Activated naive CD8-positive, alpha-beta T cell treated with anti-CD3 and anti-CD28 coated beads for 36 hours (primary cell): ENCODE results near the gene GPATCH11. TPM values are rescaled to one million over a fixed set of nuclear protein-coding genes. Genes with fewer than 3 reads are reported as not detected.

Source experiments
- DNase-seq: peaks from one replicate; pipeline ENCODE4 v3.0.0; 2021
- H3K27ac Mint-ChIP-seq: one replicate; pipeline ENCODE4 v1.8.0; 2022; ENCODE audit warnings: mild to moderate bottlenecking, moderate library complexity, mixed read lengths
- H3K27me3 Mint-ChIP-seq: one replicate; pipeline ENCODE4 v1.8.0; 2022; ENCODE audit warnings: mild to moderate bottlenecking, mixed read lengths
- H3K36me3 Mint-ChIP-seq: one replicate; pipeline ENCODE4 v1.8.0; 2021; ENCODE audit warnings: mild to moderate bottlenecking, mixed read lengths
- H3K4me1 Mint-ChIP-seq: one replicate; pipeline ENCODE4 v1.8.0; 2021; ENCODE audit warnings: mixed read lengths
- H3K4me3 Mint-ChIP-seq: one replicate; pipeline ENCODE4 v1.8.0; 2022; ENCODE audit warnings: mild to moderate bottlenecking, moderate library complexity, mixed read lengths
- H3K9me3 Mint-ChIP-seq: one replicate; pipeline ENCODE4 v1.8.0; 2022; ENCODE audit warnings: mixed read lengths
- total RNA-seq, 2 experiments: library from RNA; stranded (reverse); gene quantifications; one replicate each; pipeline ENCODE4 v1.2.3, GENCODE V29; 2021

The GPATCH11 gene
- 10 to 100 TPM; 12.5 to 14.6 TPM for total RNA-seq

- DNase-seq: peak; percentile 93
- no peak within 1 kb of the TSS for H3K4me3 Mint-ChIP-seq
- H3K27ac Mint-ChIP-seq: no peak within 1 kb of the TSS
- H3K9me3 Mint-ChIP-seq: peaks cover 2% of the 10 kb centered on the region
- peaks cover 33% of the 10 kb centered on the region for H3K36me3 Mint-ChIP-seq
- no peaks in the 10 kb centered on the region for H3K27me3 Mint-ChIP-seq
- peaks cover 42% of the 10 kb centered on the region for H3K4me1 Mint-ChIP-seq
Observed at GRCh38 chr2:37083873-37084794, at the start of gene GPATCH11, which contains the start of gene HEATR5B. Gene GPATCH11, plus strand, starts transcription at chr2:37084518. Its CDS starts 3,864 bp downstream, at chr2:37088382. Gene HEATR5B, minus strand, starts transcription at chr2:37084372. Its CDS starts 958 bp downstream, at chr2:37083414.

DNA sequence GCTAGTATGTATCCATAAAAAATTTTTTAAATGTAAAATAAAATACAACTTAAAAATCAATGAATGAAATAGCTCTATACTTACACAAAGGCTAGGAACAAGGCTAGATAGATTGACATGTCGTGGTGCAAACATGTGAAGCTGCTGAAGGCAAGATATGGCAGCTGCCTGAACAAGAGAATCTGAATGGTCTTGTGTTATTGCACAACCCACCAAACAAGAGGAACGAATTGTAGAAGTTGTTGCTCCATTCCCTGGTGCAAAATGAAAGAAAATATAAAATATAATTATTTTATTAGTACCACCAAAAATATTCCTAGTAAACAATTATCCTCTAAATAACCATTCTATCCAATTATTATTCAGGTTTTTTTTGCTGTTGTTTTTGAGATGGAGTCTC, 46.5 kb upstream of the GPATCH11 start:
- H3K27me3 Mint-ChIP-seq: no peaks in the 10 kb centered on the region
- peaks cover 8% of the 10 kb centered on the region for H3K36me3 Mint-ChIP-seq
- no peaks in the 10 kb centered on the region for H3K4me1 Mint-ChIP-seq

GRCh38 chr2:37039580-37039979, 44.7 kb upstream of the GPATCH11 start:
- no peak overlapping the region for H3K4me3 Mint-ChIP-seq
- H3K9me3 Mint-ChIP-seq: no peaks in the 10 kb centered on the region
- DNase-seq: no peak
- H3K27ac Mint-ChIP-seq: no peak overlapping the region
- peaks cover 8% of the 10 kb centered on the region for H3K36me3 Mint-ChIP-seq
- no peaks in the 10 kb centered on the region for H3K4me1 Mint-ChIP-seq
- H3K27me3 Mint-ChIP-seq: no peaks in the 10 kb centered on the region

More for the DNA sequence above, 46.5 kb upstream of the GPATCH11 start:
- Mint-ChIP-seq H3K4me3 (no peak overlapping the region), H3K27ac (no peak overlapping the region), H3K9me3 (no peaks in the 10 kb centered on the region)
- no peak for DNase-seq

GRCh38 chr2:37052600-37053332, 31.6 kb upstream of the GPATCH11 start:
- H3K9me3 Mint-ChIP-seq: no peaks in the 10 kb centered on the region
- H3K36me3 Mint-ChIP-seq: peaks cover 8% of the 10 kb centered on the region
- no peak for DNase-seq
- H3K27me3 Mint-ChIP-seq: no peaks in the 10 kb centered on the region
- no peaks in the 10 kb centered on the region for H3K4me1 Mint-ChIP-seq
- no peak overlapping the region for H3K4me3 Mint-ChIP-seq
- no peak overlapping the region for H3K27ac Mint-ChIP-seq

- Mint-ChIP-seq H3K4me3 (no peak overlapping the region), H3K4me1 (peaks cover 4% of the 10 kb centered on the region), H3K27me3 (no peaks in the 10 kb centered on the region), H3K36me3 (peaks cover 15% of the 10 kb centered on the region), H3K27ac (no peak overlapping the region), H3K9me3 (no peaks in the 10 kb centered on the region)
- no peak for DNase-seq
Observed at GRCh38 chr2:37059841-37060240, 24.5 kb upstream of the GPATCH11 start.

- Mint-ChIP-seq H3K27ac (no peak overlapping the region), H3K4me1 (peaks cover 4% of the 10 kb centered on the region), H3K4me3 (no peak overlapping the region), H3K27me3 (no peaks in the 10 kb centered on the region), H3K36me3 (peaks cover 15% of the 10 kb centered on the region), H3K9me3 (no peaks in the 10 kb centered on the region)
- no peak for DNase-seq
Observed at GRCh38 chr2:37060446-37060845, 23.9 kb upstream of the GPATCH11 start.

- Mint-ChIP-seq H3K4me1 (peaks cover 4% of the 10 kb centered on the region), H3K9me3 (no peaks in the 10 kb centered on the region)
Observed at GRCh38 chr2:37061013-37061711, 23.2 kb upstream of the GPATCH11 start.

GRCh38 chr2:37061776-37062175, 22.5 kb upstream of the GPATCH11 start:
- Mint-ChIP-seq H3K4me1 (peaks cover 4% of the 10 kb centered on the region), H3K27me3 (no peaks in the 10 kb centered on the region), H3K27ac (no peak overlapping the region), H3K36me3 (peaks cover 15% of the 10 kb centered on the region), H3K4me3 (no peak overlapping the region), H3K9me3 (no peaks in the 10 kb centered on the region)
- DNase-seq: no peak

More at GRCh38 chr2:37061013-37061711, 23.2 kb upstream of the GPATCH11 start:
- no peak for DNase-seq
- H3K27me3 Mint-ChIP-seq: no peaks in the 10 kb centered on the region
- peaks cover 15% of the 10 kb centered on the region for H3K36me3 Mint-ChIP-seq
- H3K27ac Mint-ChIP-seq: no peak overlapping the region
- no peak overlapping the region for H3K4me3 Mint-ChIP-seq

DNA sequence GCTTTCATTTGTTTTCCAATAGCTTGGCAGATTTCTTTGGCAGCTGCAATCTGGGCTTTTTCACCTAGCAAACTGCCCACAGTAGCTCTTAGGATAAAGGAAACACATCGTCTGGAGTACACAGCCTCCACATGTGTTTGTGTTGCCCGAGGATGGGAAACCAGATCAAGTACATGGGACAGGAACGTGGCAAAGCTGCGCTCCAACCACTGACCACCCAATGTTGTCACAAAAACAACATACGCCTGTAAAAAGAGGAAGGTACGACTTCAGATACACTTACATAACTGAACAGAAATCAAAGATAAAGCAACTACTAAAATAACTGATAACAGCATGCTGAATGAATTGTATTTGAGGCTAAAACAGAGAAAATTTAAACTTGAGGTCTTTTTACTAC, 15.6 kb upstream of the GPATCH11 start:
- Mint-ChIP-seq H3K9me3 (no peaks in the 10 kb centered on the region), H3K4me3 (no peak overlapping the region), H3K36me3 (peaks cover 18% of the 10 kb centered on the region), H3K27me3 (no peaks in the 10 kb centered on the region), H3K4me1 (peaks cover 8% of the 10 kb centered on the region), H3K27ac (no peak overlapping the region)
- no peak for DNase-seq

- no peaks in the 10 kb centered on the region for H3K27me3 Mint-ChIP-seq
- peaks cover 29% of the 10 kb centered on the region for H3K36me3 Mint-ChIP-seq
- H3K27ac Mint-ChIP-seq: no peak overlapping the region
- no peak overlapping the region for H3K4me3 Mint-ChIP-seq
- peaks cover 1% of the 10 kb centered on the region for H3K9me3 Mint-ChIP-seq
- H3K4me1 Mint-ChIP-seq: peaks cover 8% of the 10 kb centered on the region
- no peak for DNase-seq
Observed at GRCh38 chr2:37070931-37071330, 13.4 kb upstream of the GPATCH11 start.

GRCh38 chr2:37080266-37080665, 4.1 kb upstream of the GPATCH11 start:
- peaks cover 2% of the 10 kb centered on the region for H3K9me3 Mint-ChIP-seq
- H3K4me1 Mint-ChIP-seq: peaks cover 43% of the 10 kb centered on the region
- H3K36me3 Mint-ChIP-seq: peaks cover 42% of the 10 kb centered on the region
- H3K27ac Mint-ChIP-seq: peak overlapping the region; percentile 44
- no peak overlapping the region for H3K4me3 Mint-ChIP-seq
- H3K27me3 Mint-ChIP-seq: no peaks in the 10 kb centered on the region
- no peak for DNase-seq

DNA sequence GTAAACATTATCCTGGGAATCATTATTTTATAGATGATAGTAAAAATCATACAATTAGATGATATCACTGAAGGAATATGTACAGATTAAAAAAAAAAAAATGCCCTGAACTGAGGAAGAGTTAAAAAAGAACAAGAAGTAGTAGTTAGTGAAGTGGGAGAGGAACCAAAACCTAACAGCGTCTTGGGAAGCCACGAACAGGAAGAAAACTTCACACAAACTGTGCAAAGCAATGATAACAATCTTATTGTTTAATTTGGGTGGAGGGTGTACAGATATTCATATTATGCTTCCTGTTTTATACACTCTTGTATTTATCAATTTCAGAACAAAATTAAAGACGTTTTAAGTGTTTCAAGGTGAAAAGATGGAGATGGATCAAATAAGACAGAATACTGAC, 3.6 kb upstream of the GPATCH11 start:
- peaks cover 44% of the 10 kb centered on the region for H3K4me1 Mint-ChIP-seq
- DNase-seq: no peak
- no peaks in the 10 kb centered on the region for H3K27me3 Mint-ChIP-seq
- H3K9me3 Mint-ChIP-seq: peaks cover 2% of the 10 kb centered on the region
- peak overlapping the region; percentile 44 for H3K27ac Mint-ChIP-seq
- H3K36me3 Mint-ChIP-seq: peaks cover 42% of the 10 kb centered on the region
- peak overlapping the region; percentile 23 for H3K4me3 Mint-ChIP-seq

- DNase-seq: no peak
- no peak overlapping the region for H3K27ac Mint-ChIP-seq
- H3K4me1 Mint-ChIP-seq: peaks cover 39% of the 10 kb centered on the region
- H3K36me3 Mint-ChIP-seq: peaks cover 30% of the 10 kb centered on the region
- no peaks in the 10 kb centered on the region for H3K27me3 Mint-ChIP-seq
- no peak overlapping the region for H3K4me3 Mint-ChIP-seq
- peaks cover 2% of the 10 kb centered on the region for H3K9me3 Mint-ChIP-seq
Observed at GRCh38 chr2:37084797-37085196, 479 bp downstream of the GPATCH11 start.

- peaks cover 22% of the 10 kb centered on the region for H3K36me3 Mint-ChIP-seq
- peaks cover 2% of the 10 kb centered on the region for H3K9me3 Mint-ChIP-seq
- H3K4me1 Mint-ChIP-seq: peaks cover 30% of the 10 kb centered on the region
- no peak for DNase-seq
- no peaks in the 10 kb centered on the region for H3K27me3 Mint-ChIP-seq
- no peak overlapping the region for H3K4me3 Mint-ChIP-seq
- no peak overlapping the region for H3K27ac Mint-ChIP-seq
Observed at GRCh38 chr2:37085731-37086147, 1.4 kb downstream of the GPATCH11 start.

- no peaks in the 10 kb centered on the region for H3K9me3 Mint-ChIP-seq
- peaks cover 4% of the 10 kb centered on the region for H3K36me3 Mint-ChIP-seq
- peaks cover 11% of the 10 kb centered on the region for H3K4me1 Mint-ChIP-seq
- H3K27ac Mint-ChIP-seq: no peak overlapping the region
- no peak overlapping the region for H3K4me3 Mint-ChIP-seq
- DNase-seq: no peak
- H3K27me3 Mint-ChIP-seq: no peaks in the 10 kb centered on the region
Observed at GRCh38 chr2:37090019-37090477, 5.7 kb downstream of the GPATCH11 start.
